ENCODE results near the gene FAM25A.

FAM25A gene

DNA sequence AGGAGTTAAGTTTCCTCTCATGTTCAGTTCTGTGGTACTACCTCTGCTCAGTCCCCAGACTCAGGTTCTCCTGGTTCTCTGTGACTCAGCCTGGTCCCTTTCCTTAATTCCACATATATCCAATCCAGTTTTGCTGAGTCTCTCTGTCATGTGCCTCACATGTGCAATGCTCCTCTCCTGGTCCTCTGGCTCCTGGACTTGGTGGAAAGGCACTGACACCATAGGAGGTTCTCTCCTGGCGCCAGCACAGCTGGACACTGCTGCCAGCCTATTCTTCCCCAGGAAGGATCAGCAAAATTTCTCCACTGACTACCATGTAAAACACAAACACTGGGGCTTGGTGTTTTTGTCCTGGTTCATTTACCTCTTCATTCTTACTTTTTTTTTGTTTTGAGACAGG, 46.8 kb downstream of the FAM25A start:
- DNase-seq: no peak

DNA sequence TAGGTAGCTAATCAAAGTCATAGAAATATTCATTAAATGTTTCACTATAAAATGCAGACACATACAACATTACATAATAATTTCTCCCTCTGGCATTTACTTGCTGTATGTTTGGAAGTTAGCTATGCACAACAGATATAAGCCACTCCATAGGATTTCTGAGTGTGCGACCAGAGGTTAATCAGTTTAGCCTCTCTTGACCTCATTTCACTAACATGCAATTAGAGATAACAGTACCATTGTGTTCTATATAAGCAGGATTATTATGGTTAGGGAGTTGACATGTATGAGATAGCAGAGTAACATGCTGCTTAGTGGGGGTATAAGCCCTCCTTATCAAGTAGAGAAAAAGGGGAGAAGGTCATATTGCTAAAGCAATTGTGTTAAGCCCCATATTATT, 48.2 kb downstream of the FAM25A start:
- no peak for DNase-seq

DNA sequence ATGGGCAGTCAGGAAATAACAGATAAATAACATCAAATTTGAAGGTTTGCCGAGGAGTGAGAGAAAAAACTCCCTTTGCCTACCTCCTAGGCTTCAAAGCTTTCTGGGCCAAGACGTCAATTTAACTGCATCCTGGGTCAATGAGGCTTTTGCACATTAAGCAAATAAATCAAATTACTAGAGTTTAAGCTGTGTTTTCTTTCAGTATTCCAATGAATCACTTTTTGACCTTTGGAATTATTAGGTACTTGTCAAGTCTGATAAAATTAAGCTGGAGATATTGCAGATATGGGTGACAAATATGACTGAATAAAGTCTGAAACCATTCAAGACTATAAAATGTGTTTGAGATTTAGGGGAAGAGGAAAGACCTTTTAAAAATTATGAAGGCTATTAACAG, 52.4 kb downstream of the FAM25A start:
- no peak for DNase-seq
